HG02840 (cell line): ENCODE measurements around the gene F10.

Source experiments
- ATAC-seq: cut with Tn5 transposase; IDR thresholded peaks from one replicate; pipeline ENCODE4 v1.9.1; 2021; ENCODE audit warnings: mild to moderate bottlenecking, moderate library complexity, moderate number of reproducible peaks; ENCODE audit not compliant: unreplicated experiment, low FRiP score

The F10 gene

DNA sequence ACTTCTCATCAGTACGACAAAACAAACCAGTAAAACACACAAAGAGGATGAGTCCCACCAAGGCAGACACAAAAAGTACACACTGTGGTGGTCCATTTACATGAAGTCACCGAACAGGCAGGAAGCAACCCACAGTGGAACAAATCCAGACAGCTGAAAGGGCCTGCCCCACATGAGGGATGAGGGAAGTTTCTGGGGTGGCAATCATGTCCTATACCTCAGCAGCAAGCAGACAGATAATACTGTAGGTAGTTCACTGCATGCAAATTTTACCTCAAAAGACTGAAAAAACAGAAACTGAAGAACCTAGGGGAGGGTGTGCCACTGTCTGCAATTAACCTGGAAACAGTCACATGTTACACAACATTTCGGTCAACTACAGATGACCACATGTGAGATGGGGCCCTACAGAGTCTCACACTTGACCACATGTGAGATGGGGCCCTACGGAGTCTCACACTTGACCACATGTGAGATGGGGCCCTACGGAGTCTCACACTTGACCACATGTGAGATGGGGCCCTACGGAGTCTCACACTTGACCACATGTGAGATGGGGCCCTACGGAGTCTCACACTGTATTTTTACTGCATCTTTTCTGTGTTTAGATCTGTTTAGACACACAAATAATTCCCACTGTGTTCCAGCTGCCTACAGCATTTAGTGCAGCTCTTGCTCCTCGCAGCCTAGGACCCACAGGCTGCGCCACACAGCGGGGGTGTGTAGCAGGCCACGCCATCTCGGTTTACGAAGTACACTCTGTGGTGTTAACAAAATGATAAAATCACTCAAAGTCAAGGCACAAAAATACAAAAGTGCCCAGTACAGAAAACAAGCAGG lies 63.7 kb downstream of the F10 start:
- peak; percentile 76 for ATAC-seq

DNA sequence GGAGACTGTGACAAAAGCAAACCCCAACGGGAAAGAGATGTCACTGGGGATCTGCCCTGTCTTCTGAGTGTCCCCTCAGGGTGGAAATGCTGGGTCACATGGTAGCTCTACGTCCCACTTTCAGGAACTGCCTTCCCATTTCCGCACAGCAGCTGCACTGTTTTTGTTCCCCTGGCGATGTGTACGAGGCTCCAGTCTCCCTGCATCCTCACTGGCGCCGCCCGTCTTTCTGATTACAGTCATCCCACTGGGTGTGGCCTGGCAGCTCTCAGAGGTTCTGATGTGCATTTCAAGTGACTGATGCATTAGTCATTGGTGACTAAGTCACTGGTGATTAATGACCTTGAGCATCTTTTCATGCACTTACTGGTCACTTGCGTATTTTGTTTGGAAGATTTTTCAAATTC lies 64.7 kb downstream of the F10 start:
- ATAC-seq, result no peak

DNA sequence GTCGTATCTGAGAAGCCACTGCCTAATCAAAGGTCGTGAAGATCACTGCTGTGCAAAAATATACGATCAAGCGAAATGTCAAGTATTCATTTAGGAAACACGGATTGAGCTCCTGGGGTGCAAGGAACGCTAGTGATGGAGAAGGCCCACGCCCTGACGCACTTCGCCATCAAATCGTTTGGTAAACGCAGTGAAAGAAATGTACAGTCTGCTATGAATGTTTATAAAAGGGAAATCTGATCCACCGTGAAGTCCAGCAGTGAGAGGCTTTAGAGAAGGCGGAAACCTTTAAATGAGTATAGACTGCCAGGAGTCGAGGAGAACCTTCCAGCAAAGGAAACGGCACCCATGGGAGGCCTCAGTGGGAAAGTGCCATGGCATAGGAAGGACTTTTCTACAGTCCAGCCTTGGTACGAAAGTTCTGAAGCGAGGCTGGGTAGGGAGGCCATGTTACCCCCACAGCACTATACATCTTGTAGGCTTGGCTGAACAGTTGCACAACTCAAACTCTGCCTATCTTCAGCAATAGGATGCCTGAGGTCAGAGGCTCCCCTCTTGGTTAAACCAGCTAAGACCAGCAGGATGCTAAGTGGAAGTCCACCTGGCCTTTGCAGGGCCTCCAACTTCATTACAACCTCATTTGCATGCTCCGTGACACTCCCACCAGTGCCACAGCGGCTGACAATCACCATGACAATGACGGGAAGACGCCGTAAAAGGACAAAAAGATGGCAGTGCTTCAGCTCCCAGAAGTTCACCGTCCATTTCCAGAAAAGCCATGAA lies 65.5 kb downstream of the F10 start:
- ATAC-seq, result no peak

DNA sequence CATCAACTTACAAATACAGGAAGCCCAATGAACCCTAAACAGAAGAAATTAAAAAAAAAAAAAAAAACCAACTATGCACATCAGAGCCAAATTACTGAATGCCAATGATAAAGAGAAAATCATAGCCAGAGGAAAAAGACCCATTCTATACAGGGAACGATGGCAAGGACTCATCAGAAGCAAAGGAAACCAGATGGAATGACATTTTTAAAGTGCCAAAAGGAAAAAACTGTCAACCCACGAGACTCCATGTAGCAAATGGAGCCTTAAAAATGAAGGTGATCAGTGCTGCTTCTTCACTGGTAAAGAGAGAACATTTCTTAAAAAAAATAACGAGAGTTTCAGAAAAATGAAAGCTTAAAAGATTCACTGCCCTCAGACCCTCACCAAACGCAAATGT lies 67.6 kb downstream of the F10 start:
- ATAC-seq, result no peak

DNA sequence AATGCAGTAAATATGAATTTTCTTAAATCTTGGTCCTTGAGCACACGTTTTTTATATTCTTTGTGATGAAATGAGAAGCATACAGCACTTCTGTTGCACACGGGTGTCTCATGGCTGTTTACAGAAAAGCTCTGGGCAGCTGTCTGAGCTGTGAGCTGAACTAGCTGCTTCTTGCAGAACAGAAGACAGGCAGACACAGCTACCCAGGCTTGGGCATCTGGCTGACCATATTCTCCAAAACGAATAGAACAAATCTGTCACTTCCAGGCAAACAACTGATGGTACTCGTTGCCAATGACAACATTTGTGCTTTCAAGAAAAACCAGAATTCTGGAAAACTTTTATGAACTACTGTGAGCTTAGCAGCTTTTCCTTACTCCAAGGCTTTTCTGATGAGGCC lies 69.7 kb downstream of the F10 start:
- ATAC-seq, result no peak

DNA sequence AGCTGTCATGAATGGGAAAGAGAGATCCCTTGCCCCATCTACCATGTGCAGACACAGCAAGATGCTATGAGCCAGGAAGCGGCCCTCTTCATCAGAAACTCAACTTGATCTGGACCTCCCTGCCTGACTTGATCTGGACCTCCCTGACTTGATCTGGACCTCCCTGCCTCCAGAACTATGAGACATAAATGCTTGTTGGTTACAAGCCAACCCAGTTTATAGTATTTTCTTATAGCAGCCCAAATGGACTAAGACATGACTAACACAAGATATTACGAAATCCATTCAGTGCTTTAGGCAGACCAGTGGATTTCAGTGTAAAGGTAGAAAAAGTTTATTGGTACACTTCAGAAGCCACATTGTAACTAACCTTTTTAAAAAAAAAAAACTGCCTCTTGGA lies 70.3 kb downstream of the F10 start:
- no peak for ATAC-seq

DNA sequence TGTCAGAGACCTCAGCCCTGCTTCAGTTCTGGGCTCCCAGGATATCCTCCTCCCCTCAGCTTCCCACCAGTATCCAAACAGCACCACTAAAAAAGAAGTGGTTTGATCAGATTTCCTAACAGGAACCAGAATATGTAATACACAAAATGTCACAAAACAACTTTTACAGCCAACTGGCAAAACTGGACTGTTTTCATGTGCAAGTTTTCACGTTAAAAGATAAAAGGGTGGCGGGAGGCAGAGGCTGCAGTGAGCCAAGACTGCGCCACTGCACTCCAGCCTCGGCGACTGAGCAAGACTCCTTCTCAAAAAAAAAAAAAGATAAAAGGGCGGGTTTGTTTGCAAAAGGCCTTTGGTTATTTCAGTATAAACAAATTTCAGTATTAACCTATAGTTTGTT lies 72.8 kb downstream of the F10 start:
- no peak for ATAC-seq

DNA sequence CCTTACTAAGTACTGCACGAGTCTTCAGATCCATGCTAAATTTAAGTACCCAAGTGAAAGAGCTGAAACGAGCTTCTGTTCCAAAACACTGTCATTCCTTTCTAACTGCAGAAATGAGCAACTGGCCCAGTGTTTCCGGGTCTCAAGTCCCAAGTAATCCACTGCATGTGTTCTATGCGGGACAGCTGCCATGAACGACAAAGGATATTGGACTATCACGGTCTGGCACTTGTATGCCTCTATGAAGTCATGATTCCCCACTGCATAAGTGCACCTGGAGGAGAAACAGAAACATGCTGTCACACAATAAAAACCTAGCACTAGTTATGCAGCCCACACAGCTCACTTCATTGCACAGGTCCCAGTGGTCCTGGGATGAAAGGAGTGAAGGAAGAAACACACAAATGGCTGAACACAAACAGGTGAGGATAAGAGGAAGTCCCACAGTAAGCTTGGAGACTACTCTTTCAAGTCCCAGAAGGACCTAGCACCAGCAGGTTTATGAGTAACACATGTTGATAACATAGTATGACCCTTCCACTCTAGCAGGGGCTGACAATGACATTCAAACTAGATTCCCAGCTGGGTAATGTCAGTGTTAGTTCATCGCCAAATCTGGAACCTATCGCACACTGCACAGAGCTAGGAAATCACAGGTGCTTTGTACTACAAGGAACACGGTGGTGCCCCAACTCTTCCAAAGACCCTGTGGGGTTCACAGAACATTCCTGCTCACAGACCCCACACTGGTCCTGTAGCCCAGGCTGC lies 74.6 kb downstream of the F10 start:
- no peak for ATAC-seq
